ENCODE measurements around the gene LENG8.
A peak's percentile ranks its signal among the peaks of the same experiment; 100 is the strongest.

LENG8 gene

GRCh38 chr19:54424201-54424600 is 24.8 kb upstream of the LENG8 start:
- no peak for DNase-seq

DNA sequence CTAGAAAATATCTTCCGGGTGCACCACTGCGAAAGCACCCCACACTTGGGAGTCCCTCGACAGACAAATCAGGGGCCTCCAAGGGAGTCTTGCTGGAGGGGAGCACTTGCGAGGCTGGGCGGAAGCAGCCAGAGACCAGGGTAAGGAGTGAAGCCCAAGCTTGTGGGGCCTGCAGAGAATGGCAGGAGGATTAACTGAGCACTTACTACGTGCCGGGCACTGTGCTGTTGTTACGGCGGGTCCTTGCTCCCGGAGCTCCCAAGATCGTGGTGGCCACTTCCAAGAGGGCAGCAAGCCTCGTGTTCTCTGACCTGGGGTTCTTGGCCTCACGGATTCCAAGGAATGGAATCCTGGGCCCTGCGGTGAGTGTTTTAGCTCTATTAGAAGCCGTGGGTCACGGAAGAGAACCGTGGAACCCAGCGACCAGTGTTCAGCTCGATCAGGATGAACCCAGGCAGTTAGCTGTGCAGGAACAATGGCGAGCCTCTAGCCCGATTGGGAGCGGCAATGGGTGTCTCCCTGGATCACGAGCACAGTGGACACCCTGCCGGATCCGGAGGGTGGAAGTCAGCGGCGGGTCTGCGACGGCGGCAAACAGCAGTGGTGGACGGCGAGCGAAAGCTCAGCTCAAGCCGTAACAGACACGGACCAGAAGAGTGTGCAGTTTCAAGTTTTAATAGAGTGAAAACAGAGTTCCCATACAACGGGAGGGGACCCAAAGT is 24.2 kb upstream of the LENG8 start:
- no peak for DNase-seq

GRCh38 chr19:54425382-54425723 is 23.6 kb upstream of the LENG8 start:
- no peak for DNase-seq

DNA sequence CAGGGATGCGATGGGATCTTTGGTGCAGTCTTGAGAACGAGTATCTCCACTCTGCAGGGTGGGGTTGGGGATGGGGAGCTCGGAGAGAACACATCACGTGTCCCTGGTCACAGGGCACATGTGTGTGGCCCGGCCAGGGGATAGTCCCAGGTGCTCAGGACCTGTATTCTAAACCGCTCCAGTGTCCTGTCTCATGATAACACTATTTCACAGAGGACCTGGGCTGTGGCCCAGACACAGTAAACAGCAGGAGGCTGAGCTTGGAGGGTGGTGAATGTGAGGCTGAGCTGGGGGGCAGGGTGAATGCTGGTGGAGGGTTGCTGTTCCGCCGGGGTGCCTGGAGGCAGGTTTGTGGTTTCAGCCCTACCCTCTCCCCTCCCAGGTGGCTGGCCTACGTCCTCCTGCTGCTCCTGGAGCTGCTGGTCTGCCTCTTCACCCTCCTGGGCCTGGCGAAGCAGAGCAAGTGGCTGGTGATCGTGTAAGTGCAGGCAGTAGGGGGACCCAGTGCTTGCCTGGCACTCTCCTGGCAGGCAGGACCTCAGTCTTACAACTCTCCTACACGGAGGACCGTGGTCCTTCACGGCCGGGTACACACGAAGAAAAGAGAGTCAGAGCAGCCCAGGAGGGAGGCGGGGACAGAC is 22.6 kb upstream of the LENG8 start:
- no peak for DNase-seq

GRCh38 chr19:54427586-54427985 is 21.4 kb upstream of the LENG8 start:
- DNase-seq = no peak

DNA sequence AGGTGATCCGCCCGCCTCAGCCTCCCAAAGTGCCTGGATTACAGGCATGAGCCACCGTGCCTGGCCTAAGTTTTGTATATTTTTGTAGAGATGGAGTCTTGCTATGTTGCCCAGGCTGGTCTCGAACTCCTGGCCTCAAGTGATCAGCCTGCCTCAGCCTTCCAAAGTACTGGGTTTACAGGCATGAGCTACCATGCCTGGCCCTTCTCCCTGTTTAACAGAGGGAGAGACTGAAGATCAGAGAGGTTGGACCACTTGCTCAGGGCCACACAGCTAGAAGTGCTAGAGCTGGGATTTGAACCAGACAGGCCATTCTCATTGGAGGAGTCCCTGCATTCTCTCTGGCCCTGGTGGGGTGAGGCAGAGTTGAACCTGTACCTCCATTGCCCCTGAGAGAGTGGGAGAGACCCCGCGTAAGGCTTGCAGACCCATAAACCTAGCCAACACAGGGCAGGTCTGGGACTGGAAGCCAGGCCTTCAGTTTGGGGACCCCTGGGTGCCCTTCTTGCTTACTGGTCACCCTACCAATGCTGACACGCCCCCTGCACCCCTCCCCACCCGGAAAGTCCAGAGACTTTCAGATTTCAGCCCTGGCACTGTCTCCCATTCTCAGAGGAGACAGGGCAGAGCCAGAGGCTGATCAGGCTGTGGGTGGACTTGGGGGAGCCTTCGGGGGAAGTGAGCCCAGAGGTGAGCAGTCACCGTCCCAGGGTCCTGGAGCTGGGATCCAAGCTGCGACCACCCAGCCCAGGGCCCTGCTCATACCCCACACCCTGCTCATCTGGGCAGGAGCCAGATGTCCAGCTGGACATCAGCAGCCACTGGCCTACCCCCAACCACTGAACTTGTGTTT is 20.4 kb upstream of the LENG8 start:
- DNase-seq = no peak

DNA sequence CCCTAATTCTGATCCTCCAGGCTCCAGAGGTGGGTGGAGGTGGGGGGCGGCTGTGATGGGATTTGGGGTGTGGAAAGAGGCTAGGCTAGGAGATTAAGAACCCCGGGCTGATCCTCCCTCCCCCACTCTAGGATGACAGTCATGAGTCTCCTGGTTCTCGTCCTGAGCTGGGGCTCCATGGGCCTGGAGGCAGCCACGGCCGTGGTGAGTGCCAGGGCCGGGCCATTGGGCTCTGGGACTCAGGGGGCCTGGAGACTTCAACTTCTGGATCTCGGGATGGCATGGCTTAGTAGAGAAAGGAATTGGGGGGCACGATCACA is 19.9 kb upstream of the LENG8 start:
- DNase-seq = no peak

GRCh38 chr19:54429545-54430227 is 19.3 kb upstream of the LENG8 start:
- DNase-seq = no peak

DNA sequence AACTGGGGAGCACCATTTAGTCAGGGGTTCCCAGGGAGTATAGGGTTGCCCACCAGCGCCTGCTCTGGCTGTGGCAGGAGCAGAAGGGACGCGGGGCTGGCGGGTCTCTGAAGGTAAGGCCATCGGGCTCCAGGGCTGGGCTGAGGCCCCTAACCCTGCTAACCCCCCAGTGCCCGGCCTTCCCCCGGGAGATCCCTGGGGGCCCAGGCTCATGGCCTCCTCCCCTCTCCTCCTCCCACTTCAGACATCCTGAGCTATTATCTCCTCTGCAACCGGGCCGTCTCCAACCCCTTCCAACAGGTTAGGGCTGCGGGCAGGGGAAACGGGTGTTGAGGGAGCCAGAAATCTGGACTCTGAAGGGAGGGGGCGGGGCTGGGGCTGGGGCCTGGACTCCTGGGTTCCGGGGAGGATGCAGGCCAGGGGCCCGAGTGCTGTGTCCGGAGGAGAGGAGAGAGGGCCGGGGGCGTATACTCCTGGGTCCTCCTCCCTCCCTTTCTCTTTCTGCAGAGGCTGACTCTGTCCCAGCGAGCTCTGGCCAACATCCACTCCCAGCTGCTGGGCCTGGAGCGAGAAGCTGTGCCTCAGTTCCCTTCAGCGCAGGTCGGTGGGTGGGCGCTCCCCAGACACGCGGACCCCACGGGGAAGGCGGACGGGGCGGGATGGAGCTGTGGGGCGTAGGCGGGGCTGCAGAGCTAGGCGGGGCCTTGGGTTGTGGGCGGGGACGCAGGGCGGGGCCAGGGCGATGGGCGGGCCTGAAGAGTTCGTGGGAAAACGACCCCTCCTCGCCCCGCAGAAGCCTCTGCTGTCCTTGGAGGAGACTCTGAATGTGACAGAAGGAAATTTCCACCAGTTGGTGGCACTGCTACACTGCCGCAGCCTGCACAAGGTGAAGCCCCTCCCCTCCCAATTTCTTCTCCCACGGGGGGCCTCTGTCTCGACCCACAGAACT is 18.4 kb upstream of the LENG8 start:
- peak; percentile 45 for DNase-seq

DNA sequence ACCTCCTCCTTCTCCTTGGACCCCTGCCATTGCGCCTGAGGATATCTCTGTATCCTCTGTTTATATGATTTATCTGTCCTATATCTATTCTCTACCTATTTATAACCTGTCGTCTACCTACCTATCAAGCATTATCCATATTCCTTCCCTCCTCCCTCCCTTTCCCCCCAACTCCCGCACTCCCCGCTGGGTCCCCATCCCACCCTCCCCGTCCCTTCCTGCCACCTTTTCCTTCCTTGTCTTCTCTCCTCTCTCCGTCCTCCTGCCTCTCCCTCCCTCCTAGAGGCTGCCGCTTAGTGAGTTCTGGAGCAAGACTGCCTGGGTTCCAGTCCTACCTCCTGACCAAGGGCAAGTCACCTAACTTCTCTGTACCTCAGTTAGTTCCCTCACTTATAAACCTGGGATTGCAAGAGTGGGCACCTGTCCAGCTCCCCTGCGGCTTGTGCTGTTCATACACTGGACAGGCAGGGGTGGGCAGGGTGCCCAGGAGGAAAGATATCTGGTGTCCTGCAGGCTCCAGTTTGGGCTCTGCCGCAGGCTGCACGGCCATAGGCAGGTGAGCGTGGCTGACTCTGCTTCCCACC is 17.7 kb upstream of the LENG8 start:
- no peak for DNase-seq

DNA sequence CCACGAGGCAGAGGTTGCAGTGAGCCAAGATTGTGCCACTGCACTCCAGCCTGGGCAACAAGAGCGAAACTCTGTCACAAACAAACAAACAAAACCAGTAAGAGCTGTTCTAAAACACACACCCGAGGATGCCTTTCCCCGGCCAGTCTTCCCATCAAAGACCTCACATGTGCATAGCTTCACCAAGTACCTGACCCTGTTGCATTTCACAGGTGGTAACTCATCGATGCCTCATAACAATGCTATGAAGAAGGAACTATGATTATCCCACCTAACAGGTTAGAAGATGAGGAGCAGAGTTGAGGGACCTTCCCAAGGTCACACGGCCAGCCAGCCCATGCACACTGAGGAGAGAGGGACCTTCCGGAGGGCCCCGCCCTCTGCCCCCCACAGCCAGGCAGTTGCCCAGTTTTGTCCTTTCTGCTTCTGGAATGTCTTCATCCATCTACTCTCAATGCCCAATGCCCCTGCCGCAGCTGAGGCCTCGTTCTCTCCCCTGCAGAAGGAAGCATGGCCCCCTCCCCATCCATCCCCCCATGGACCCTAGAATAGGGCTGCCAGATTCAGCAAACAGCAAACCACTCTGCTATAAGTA is 16.8 kb upstream of the LENG8 start:
- DNase-seq = no peak

DNA sequence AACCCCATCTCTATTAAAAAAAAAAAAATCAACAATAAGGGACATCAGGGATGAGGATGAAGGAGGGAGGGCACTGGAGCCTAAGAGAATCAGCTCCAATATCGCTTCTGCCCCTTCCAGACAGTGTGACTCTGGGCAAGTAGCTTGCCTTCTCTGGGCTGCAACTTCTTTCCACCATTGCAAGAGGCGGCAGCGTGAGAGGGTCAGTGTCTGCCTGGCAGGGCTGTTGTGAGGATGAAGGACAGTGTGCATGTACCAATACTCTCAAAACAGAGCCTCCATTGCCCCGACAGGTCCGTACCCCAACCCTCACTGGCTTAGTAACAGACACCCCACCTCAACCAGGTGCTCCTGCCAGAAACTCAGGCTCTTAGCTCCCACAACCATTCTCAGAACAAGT is 15.3 kb upstream of the LENG8 start:
- no peak for DNase-seq

DNA sequence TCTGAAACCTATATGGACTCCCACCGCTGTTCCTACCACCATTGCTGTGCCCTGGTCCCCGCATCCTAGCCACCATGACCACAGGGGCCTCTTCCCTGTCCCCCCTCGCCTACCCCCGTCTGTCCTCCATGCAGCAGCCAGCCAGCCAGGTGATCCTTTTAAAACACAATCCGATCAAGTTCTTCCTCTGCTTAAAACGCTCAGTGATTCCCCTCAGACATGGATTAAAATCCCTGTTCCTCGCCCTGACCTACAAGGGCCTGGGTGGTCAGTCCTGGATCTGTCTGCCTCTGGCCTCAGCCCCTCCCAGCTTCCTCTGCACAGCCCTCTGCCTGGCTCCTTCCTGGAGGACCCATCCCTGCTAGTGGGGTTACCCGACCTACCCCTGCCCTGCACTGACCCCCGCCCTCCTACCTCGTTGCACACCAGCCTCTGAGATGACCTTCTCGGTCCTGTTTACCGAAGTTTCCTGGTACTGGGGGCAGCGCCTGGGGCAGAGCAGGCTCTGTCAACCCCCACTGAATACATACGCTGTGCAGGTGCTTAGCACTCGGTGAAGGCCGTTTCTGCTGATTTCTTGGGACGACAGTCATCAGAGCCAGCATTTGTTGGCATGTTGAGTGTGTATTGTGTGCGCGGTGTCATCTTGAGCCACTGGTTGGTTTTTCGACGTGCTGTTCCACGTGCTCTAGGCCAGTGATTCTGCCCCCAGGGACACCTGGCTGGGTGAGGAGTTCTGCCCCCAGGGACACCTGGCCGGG is 14.7 kb upstream of the LENG8 start:
- no peak for DNase-seq

DNA sequence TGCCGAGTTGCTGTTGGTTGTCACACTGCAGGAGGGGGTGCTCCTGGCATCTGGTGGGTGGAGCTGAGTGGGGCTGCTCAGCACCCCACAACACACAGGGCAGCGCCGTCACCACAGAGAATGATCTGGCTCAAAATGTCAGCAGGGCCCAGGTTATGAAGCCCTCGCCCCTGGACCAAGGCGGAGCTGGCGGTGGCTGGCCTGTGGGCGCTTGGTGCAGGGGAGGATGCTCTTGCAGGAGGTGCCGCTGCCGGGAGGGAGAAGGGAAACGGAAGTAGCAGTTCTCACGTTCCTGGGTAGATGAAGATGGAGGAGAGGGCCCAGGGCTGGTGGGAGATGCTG is 14.2 kb upstream of the LENG8 start:
- DNase-seq = no peak

DNA sequence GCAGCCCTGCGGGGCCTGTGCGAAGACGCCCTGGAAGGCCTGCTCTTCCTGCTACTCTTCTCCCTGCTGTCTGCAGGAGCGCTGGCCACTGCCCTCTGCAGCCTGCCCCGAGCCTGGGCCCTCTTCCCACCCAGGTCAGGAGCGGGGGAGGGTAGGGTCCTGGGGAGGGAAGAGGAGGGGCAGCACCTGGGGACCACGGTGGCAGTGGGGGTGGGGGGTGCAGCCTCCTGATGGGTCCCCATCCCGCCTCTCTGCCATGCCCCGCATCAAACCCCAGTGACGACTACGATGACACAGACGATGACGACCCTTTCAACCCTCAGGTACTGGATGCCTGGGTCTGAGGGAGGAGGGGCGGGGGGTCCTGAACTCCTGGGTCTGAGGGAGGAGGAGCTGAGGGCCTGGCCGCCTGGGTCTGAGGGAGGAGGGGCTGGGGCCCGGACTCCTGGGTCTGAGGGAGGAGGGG is 13.4 kb upstream of the LENG8 start:
- no peak for DNase-seq

DNA sequence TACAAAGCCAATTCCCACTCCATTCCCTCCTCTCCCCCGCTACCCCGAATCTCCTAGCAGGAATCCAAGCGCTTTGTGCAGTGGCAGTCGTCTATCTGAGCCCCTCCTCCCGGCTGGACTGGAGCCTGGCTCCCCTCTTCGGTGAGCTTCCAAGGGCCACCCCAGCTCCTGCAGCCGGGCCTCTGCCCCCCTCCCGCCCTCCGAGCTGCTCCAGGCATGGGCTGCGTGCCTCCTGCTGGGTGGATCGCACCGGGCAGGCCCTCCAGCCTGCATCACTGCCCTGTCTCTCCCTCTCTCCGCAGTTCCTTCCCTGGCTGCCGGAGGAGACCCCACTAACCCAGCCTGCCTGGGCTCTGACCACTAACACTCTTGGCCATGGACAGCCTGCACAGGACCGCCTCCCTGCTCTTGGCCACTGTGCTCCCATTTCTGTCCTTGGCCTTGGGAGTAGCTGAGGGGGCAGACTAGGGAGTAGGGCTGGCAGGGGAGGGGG is 12.9 kb upstream of the LENG8 start:
- DNase-seq = no peak

DNA sequence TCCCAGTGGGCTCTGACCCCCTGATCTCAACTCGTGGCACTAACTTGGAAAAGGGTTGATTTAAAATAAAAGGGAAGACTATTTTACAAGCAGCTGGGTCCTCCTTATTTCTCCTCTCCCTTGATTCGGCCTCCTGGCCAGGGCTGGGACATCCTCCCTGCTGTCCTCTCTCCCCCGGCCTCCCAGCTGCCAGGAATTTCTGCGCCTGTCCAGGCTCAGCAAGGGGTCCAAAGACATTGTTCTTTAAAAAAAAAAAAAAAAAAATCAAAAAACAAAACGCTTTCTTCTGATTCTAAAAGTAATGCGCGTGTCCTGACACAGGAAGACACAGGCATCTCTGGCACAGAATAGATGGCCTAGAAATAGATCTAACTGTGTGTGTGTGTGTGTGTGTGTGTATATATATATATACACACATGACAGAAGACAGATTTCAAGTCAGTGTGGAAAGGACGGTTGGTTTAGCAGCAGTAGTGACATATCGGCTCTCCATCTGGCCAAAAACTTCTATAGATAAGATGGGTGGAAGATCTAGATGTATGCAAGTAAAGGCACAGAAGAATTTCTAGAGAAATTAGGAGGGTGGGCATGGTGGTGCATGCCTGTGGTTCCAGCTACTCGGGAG is 12.3 kb upstream of the LENG8 start:
- DNase-seq = no peak

DNA sequence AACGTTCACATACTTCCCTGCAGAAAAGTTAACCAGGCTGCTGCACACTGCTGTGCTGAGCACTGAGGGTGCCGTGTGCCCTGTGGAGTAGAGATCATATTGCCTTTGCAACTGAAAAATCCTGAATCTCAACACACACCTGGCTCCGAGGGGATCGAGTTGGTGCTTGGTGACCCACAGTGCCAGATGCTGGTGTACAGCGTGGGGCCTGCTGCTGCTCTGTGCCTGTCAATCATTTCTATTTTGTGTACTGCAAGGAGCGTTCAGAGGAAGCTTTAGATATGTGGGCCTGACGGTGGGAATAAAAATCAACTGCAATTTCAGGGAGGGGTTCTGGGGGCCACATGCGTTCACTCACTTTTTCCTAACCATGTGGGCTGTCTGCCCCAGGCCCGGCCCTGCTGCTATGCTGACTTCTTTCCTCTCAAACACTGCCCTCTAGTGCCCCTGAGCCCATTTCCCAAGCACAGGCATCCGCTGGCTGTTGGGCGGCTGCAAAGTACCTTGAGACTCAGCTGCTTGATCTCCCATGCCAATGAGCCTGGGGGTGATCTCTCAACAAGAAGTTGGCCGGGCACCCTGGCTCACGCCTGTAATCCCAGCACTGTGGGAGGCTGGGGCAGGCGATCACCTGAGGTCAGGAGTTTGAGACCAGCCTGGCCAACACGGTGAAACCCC is 9.7 kb upstream of the LENG8 start:
- peak; percentile 28 for DNase-seq

- no peak for DNase-seq
Measured at GRCh38 chr19:54440641-54441040, 8.4 kb upstream of the LENG8 start.

DNA sequence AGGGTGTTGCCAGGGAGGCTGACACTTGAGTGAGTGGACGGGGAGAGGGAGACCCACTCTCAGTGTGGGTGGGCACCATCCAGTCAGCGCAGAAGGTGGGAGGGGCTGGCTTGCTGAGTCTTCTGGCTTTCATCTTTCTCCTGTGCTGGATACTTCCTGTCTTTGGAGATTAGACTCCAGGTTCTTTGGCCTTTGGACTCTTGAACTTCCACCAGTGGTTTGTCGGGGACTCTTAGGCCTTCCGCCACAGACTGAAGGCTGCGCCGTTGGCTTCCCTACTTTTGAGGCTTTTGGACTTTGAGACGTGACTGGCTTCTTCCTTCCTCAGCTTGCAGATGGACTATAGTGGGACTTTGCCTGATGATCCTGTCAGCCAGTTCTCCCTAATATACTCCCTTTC is 4.3 kb upstream of the LENG8 start:
- DNase-seq = no peak

Measured in stimulated activated CD4-positive, alpha-beta T cell treated with anti-CD3 and anti-CD28 coated beads, Interleukin-4, amount 100 ng/mL, for 24 hours (primary cell).